HG03103 (cell line): Measurements from ENCODE around the gene KITLG.
"Not testable (repeated sequence)": the region's sequence is repeated elsewhere in the genome, so short reads cannot be mapped to it uniquely, and the experiment has no call there.

ENCODE experiments used
- ATAC-seq: cut with Tn5 transposase; IDR thresholded peaks from one replicate; pipeline ENCODE4 v1.9.1; 2021; ENCODE audit warnings: low read depth; ENCODE audit not compliant: unreplicated experiment

The KITLG gene

GRCh38 chr12:88544991-88545980 is 35.0 kb downstream of the KITLG start:
- ATAC-seq, result no peak

DNA sequence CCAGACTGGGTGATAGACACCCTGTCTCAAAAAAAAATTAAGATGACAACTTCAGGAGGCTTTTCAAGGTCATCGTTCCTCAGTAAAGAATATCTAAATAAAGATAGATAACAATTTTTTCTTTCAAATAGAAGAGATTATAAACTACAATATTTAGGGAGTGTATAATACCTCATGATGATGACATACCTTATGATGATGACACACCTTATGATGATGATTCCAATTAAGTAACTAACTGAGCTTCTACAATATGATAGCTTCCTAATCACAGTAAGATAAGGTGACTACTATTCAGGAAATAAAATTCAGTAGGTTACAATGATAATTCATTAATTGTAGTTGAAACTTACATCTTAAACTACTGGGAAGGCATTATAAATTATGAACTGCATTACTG is 40.4 kb downstream of the KITLG start:
- ATAC-seq, result no peak

DNA sequence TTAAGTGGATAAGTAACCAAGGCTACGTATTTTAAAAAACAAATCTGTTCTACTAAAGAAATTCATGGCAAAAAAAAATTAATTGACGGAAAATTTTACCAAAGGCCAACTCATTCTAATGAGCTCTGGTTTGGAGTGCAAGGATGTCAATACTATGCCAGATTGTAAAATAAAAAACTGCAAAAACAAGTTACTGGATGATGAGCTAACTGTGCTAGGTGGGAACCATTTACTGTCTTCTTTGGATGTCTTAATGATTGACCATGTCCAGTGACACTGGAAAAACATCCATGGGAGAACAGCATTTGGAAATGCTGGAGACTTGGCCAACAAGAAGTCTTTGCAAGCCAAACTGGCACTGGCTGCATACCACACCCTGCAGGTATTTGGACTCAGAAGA is 41.6 kb downstream of the KITLG start:
- ATAC-seq, result no peak

DNA sequence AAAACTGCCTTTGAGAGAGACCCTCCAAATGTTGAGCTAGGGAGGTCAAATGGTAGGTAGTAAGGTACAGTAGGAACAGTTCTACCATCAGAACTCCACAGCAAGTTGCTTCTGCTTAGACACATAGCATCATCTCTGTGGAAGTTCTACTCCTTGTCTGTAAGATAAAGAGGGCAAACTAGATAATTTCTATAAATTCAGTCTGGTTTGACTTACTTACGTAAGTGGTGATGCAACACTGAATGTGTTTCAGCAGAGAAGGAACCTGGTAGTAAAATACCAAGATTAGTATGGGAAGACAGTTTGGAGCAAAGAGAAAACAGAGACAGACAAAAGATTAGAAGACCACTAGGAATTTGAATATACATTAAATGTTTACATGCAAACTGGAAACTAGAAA is 42.0 kb downstream of the KITLG start:
- no peak for ATAC-seq

DNA sequence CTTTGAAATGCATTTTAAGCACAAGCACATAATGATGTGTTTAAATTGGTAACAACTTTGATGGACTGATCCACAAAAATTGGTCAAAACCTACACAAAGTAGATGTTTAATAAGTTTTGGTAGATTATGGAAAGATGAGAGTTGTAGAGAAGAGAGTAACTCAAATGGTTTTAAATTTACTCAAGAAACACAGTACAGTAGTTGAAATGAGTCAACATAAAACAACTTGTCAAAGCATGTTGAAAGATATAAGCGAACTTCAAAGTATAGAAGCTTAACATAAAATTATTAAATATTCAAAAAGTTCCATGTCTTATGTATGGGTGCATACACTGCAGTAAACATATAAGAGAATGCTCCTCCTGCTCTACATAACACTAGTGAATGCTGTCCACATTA is 49.4 kb downstream of the KITLG start:
- ATAC-seq, result no peak

GRCh38 chr12:88529531-88530488 is 50.5 kb downstream of the KITLG start:
- ATAC-seq, result no peak

- ATAC-seq, result no peak
These were observed 57.3 kb downstream of the KITLG start for GRCh38 chr12:88522961-88523360.

DNA sequence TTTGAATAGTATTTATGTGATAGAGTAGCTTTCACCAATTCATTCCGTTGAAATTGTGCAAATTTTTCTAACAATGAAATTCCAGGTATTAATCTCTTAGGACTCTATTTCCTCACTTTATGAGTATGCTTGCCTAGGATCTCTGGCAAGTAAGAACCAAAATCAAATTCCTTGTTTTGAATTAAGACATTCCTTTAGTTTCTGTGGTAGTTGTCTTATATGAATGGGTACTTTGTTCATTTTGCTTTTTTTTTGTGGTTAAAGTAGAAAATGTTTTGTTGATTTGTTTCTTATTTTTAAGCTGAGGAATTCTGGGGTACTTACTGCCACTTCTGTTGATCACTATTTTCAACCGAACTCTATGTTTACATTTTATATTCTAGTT is 59.8 kb downstream of the KITLG start:
- no peak for ATAC-seq

GRCh38 chr12:88519802-88520435 is 60.4 kb downstream of the KITLG start:
- ATAC-seq, result no peak

DNA sequence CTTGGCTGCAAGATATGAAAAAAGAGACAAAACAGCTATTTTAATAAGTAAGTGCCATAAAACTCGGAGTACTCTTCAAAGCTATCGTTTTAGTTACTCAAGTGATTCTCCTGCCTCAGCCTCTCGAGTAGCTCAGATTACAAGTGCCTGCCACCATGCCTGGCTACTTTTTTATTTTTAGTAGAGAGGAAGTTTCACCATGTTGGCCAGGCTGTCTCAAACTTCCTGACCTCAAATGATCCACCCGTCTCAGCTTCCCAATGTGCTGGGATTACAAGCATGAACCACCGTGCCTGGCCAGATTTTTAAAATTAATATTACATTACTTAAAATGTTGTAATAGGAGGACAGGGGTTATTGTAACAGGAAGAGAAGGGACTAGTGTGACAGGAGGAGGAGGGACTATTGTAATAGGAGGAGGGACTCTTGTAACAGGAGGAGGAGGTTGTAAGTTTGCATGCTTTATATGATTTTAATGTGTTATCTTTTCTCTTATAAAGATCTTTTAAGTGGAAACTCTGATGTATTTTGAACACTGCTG is 61.3 kb downstream of the KITLG start:
- no peak for ATAC-seq

DNA sequence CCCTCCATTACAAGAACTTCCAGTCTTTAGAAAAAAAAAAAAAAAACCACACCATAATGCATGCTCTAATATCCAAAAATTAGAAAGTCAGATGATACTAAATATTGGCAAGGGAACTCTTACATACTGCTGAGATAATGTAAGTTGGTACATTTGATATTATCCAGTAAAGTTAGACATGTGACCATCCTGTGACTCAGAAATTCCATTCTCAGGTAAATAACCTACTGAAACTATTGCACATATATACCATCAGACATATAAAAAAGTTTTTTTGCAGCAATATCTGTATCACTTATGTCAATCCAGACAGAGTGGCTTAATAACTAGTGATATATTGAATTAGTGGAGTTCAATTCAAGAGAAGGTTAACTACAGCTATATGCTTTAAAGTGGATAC is 63.5 kb downstream of the KITLG start:
- ATAC-seq, result no peak

DNA sequence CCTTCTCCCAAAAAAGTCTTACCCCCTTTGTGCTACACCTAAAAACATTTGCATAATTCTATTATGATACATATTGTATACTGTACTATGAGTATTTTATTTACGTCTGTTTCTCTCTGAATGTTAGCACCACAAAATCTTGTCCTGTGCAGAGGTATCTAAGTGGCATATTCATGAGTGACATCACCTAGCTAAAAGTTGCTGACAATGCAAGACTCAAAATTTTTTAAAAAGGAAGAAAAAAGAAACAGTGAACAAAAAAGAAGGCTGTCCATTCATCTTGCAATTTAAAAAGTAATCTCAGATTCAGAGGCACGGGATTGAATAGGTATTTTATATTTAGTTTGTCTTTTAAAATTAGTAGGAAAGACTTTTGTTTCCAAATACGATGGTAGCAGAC is 69.4 kb downstream of the KITLG start:
- no peak for ATAC-seq

GRCh38 chr12:88509851-88510250 is 70.4 kb downstream of the KITLG start:
- no peak for ATAC-seq

DNA sequence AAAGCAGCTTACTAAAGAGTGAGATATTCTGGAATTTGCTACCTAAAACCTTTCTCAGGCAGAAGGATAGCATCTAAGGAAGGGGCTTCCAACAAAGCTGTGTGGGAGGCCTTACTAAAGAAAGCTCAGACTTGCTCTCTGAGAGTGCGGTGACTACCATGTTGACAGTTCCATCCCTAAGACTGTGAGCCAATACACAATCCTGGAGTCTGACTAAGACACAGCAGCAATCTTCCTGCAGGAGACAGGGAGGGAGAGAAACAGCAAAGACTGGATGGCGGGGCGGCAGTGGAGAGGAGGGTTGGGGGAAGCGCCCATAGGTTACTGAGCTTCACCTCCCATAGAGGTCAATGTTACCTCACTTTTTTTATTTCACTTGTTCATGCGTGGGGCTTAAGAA is 70.9 kb downstream of the KITLG start:
- ATAC-seq, result no peak

DNA sequence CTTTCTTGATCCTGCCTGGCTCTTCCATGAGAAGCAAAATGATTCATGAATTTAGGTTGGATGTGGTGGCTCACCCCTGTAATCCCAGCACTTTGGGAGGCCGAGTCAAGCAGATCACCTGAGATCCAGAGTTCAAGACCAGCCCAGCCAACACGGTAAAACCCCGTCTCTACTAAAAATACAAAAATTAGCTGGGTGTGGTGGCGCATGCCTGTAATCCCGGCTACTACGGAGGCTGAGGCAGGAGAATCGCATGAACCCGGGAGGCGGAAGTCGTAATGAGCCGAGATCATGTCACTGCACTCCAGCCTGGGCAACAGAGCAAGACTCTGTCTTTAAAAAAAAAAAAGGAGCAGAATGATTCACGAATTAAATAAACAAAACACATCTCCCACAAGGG is 72.4 kb downstream of the KITLG start:
- not testable (repeated sequence) for ATAC-seq

GRCh38 chr12:88507270-88507669 is 73.0 kb downstream of the KITLG start:
- ATAC-seq, result no peak

DNA sequence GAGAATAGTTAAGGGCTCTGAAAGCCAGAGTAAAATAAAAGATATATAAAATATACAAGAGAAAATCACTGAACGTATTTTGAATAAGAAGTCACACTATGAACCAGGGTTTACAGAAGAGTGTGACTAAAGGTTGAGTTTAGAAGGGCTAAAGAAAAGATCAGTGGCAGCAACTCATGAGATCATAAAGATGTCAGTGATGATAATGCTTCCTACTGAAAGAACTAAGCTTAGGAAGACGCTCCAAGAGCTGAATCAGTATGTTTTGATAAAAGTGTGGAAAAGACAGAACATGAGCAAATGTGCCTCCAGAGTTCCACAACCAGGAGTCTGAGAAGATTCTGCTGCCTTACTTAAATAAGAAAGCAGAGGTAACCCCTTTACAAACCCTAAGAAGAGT is 74.6 kb downstream of the KITLG start:
- no peak for ATAC-seq

DNA sequence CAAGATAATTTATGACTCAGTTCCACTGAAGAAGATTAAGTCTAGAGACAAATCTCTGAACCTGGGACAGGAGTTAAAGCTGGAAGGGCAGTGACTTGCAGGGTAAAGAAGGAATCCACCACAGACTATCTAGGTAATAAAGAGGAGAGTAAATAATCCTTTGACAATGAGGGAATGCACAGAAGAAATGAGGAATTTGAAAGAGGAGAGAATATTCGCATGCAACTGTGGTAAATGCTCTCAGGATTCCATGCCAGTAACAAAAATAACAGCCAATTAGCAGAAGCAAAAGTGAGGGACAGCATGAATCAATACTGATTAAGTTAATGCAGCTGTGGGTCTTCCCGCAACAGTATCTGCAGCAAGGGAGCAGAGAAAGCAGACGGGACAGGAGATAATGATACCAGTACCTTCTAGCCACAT is 77.0 kb downstream of the KITLG start:
- no peak for ATAC-seq

DNA sequence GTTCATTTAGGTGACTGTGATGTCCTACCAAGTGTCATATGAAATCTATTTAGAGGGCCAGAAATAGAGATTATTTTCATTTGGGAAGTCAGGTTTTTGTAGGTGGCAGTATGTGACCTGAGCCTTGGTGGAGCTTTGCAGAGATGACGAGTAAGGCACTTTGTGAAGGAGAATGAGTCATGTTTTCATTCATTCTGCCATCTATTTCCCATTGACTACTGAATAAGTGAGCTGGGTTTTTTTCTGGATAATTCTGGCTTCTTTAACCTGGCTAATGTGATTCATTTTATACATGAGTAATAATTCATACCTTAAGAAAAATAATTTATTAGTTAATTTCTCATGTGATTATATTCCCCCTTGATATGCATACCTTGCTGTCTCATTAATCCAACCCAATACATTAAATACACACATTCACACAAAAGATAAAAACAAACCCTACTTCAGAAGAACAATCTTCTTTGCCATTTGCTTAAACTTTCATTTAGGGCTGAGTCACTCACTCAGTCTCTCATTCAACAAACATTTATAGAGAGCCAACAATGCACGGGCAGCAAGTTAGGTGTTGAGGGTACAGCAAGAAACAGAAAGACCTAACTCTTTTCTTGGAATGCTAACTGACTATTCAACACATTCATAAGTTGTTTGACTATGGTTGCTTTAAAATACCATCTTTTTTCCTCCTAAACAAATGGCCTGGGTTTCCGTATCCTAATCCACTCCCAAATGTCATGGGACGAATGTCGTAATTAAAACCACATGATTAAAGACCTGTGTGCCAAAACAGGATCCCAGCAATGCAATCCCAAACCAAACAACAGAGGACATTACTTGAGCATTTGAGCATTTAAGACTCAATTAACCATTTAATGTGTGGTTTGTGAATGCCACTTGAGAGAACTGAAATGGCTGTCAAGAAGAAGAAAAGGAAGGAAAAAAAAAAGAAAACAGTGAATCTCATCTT is 78.0 kb downstream of the KITLG start:
- no peak for ATAC-seq
